Pulmonary artery endothelial cell (primary cell): ENCODE results near the gene DQX1. TPM values are rescaled to one million over a fixed set of nuclear protein-coding genes. Genes with fewer than 3 reads are reported as not detected.

ENCODE experiments used
- DNase-seq: peaks from one replicate; pipeline ENCODE4 v3.0.0-alpha.2; 2011; ENCODE audit warnings: low read depth, low spot score
- total RNA-seq: library from RNA; depleted of rRNA; stranded (reverse); fragments of >200 nt; gene quantifications from 2 replicates; pipeline ENCODE4 v1.2.3, GENCODE V29; 2014

DQX1 gene
- total RNA-seq, 1 donor from 2014 or later, result not detected

- DNase-seq, result no peak
Measured at GRCh38 chr2:74512744-74513604, 13.1 kb downstream of the DQX1 start.

GRCh38 chr2:74511104-74511989, 14.7 kb downstream of the DQX1 start:
- no peak for DNase-seq

GRCh38 chr2:74510272-74510671, 15.8 kb downstream of the DQX1 start:
- no peak for DNase-seq

- no peak for DNase-seq
Measured at GRCh38 chr2:74507926-74508520, 18.0 kb downstream of the DQX1 start.

GRCh38 chr2:74507145-74507925, 18.7 kb downstream of the DQX1 start, which contains the start of gene PCGF1:
Gene PCGF1, minus strand, starts transcription at chr2:74507695. Its CDS starts 27 bp downstream, at chr2:74507668.
- DNase-seq, result peak; percentile 86

GRCh38 chr2:74505448-74506246, 20.4 kb downstream of the DQX1 start:
- no peak for DNase-seq

- no peak for DNase-seq
Measured at GRCh38 chr2:74504591-74504990, 21.4 kb downstream of the DQX1 start.

- no peak for DNase-seq
Measured at GRCh38 chr2:74503506-74504475, 22.2 kb downstream of the DQX1 start.

- DNase-seq, result peak; percentile 47
Measured at GRCh38 chr2:74502720-74503505, 23.1 kb downstream of the DQX1 start.

GRCh38 chr2:74502147-74502719, 23.8 kb downstream of the DQX1 start:
- no peak for DNase-seq

- DNase-seq, result no peak
Measured at GRCh38 chr2:74501335-74502071, 24.5 kb downstream of the DQX1 start.

GRCh38 chr2:74500578-74500946, 25.5 kb downstream of the DQX1 start:
- DNase-seq, result no peak

GRCh38 chr2:74499940-74500577, 26.0 kb downstream of the DQX1 start:
- DNase-seq, result no peak

- DNase-seq, result no peak
Measured at GRCh38 chr2:74499267-74499939, 26.6 kb downstream of the DQX1 start, which contains the start of gene LBX2. Gene LBX2, minus strand, starts transcription at chr2:74499603. Its CDS starts 66 bp downstream, at chr2:74499537.

- no peak for DNase-seq
Measured at GRCh38 chr2:74498500-74499266, 27.3 kb downstream of the DQX1 start.
